ENCODE results near the gene AGXT. TPM values are rescaled to one million over a fixed set of nuclear protein-coding genes. Genes with fewer than 3 reads are reported as not detected.
A peak's percentile ranks its signal among the peaks of the same experiment; 100 is the strongest.

The AGXT gene
- total and polyA plus RNA-seq, 2 of the 8 experiments (the other 6 are each of a cell fraction or from before 2014, with no cell fraction given): 0.03 TPM; not detected in 1

- H3K36me3 ChIP-seq (ENCODE audit: control insufficient read depth in 2 of 4, insufficient read depth in 4 of 4, low read length in 3 of 4): no peaks in the 10 kb centered on the region
- no peaks in the 10 kb centered on the region for H3K23me2 ChIP-seq (ENCODE audit: low read depth, low read length)
- H4K91ac ChIP-seq (replicated peaks; ENCODE audit: insufficient read length, low read length): peak within 1 kb of the TSS; percentile 30
- H3K79me1 ChIP-seq (ENCODE audit: low read depth, low read length): no peaks in the 10 kb centered on the region
- no peak within 1 kb of the TSS for H3K23ac ChIP-seq (ENCODE audit: insufficient read length)
- H3K4me1 ChIP-seq (replicated peaks in 1 of 4; ENCODE audit: control insufficient read depth in 3 of 4, insufficient read depth in 4 of 4, low read length in 3 of 4): 0 out of 7 replicates have a peak, but pooled peaks cover 0 to 2% (median 0%) of the 10 kb centered on the region in 4 experiments
- H2BK5ac ChIP-seq (ENCODE audit: low read depth, low read length): peak within 1 kb of the TSS; percentile 26; the same call in 1 of the 2 replicates
- no peak within 1 kb of the TSS for H3K4me2 ChIP-seq (ENCODE audit: insufficient read depth in 1 of 2, low read depth in 2 of 2, low read length in 2 of 2)
- H3K4ac ChIP-seq (replicated peaks; ENCODE audit: insufficient read length, low read depth, low read length): no peak within 1 kb of the TSS
- 80% methylated on average over 24 of the region's 24 CpGs; no CpG with 5 or more reads in 1 of the 2 experiments for WGBS, 2 experiments (ENCODE audit: extremely low coverage in 1 of 2, insufficient coverage in 1 of 2, insufficient read length in 1 of 2, insufficient replicate concordance in 2 of 2, low coverage in 1 of 2, low lambda C conversion rate in 2 of 2, missing lambda C conversion rate in 1 of 2)
- peak within 1 kb of the TSS; percentile 50; the same call in 1 of the 2 replicates for H2BK12ac ChIP-seq (ENCODE audit: low read depth, low read length)
- no peak within 1 kb of the TSS for H2BK20ac ChIP-seq (ENCODE audit: low read length)
- peak within 1 kb of the TSS; percentile 78; the same call in 1 of the 2 replicates for H2AK5ac ChIP-seq (ENCODE audit: low read depth, low read length)
- 0 out of 2 replicates have a peak within 1 kb of the TSS, but pooled peaks have one; percentile 25 for H4K8ac ChIP-seq (ENCODE audit: extremely low read depth, insufficient read depth, low read length)
- no peak within 1 kb of the TSS for H3K4me3 ChIP-seq (ENCODE audit: extremely low read depth in 1 of 4, insufficient read depth in 2 of 4, low read depth in 3 of 4, low read length in 4 of 4)
- no peak within 1 kb of the TSS for H3K14ac ChIP-seq (ENCODE audit: insufficient read length)
- no peaks in the 10 kb centered on the region; a peak in 1 of 4 replicates for H3K9me3 ChIP-seq (ENCODE audit: insufficient read depth in 2 of 2, low read depth in 1 of 2, low read length in 1 of 2)
- POLR2A ChIA-PET (ENCODE audit: partially characterized antibody): no interaction called here
- no peak within 1 kb of the TSS for H2BK120ac ChIP-seq (replicated peaks; ENCODE audit: low read depth, low read length)
- no peak within 1 kb of the TSS for H2BK15ac ChIP-seq (ENCODE audit: low read length)
- DNase-seq (ENCODE audit: low read depth in 1 of 2, low spot score in 2 of 2) (peak in 1 of 2 experiments; percentile 23), FAIRE-seq (no peak)
- H3K9ac ChIP-seq (replicated peaks in 1 of 4; ENCODE audit: extremely low read depth in 1 of 4, low read depth in 3 of 4, low read length in 3 of 4): no peak within 1 kb of the TSS; a peak in 1 of 7 replicates
- CTCF ChIA-PET (ENCODE audit: partially characterized antibody): interaction anchor here (1.1 to 2.0 kb wide), 2 partner anchors 18 to 38 kb away, joined by 6 read pairs; no protein-coding TSS in a partner anchor
- no peak within 1 kb of the TSS for H3K18ac ChIP-seq (ENCODE audit: extremely low read depth, low read length)
- no peak within 1 kb of the TSS for H2AFZ ChIP-seq (ENCODE audit: low read length)
- peaks cover 0 to 2% of the 10 kb centered on the region in 2 experiments for H4K20me1 ChIP-seq (replicated peaks in 1 of 2; ENCODE audit: control insufficient read depth in 1 of 2, insufficient read depth in 2 of 2, low read length in 2 of 2)
- no peak within 1 kb of the TSS for H4K5ac ChIP-seq (ENCODE audit: insufficient read length, low read depth, low read length)
- no peaks in the 10 kb centered on the region for H3K79me2 ChIP-seq (ENCODE audit: control insufficient read depth in 1 of 2, insufficient read depth in 2 of 2, low read length in 2 of 2)
- no peak within 1 kb of the TSS for H3K56ac ChIP-seq (replicated peaks; ENCODE audit: insufficient read length, low read depth, low read length)
- no peak within 1 kb of the TSS for H3K27ac ChIP-seq (ENCODE audit: low read depth, low read length)
- no peaks in the 10 kb centered on the region for H3K27me3 ChIP-seq (replicated peaks in 1 of 4; ENCODE audit: control insufficient read depth in 3 of 4, extremely low read depth in 1 of 4, insufficient read depth in 3 of 4, low read length in 3 of 4)
- TF ChIP-seq HDAC6 (IDR thresholded peaks at IDR 0.05; ENCODE audit: low read depth, low read length) (no peak), HDAC2 (IDR thresholded peaks at IDR 0.05; ENCODE audit: borderline replicate concordance in 1 of 2, low read depth in 2 of 2, low read length in 2 of 2) (no peak), CREB1 (IDR thresholded peaks at IDR 0.05) (no peak), TEAD4 (IDR thresholded peaks at IDR 0.05; ENCODE audit: low read depth, low read length) (no peak), CEBPB (IDR thresholded peaks at IDR 0.05; ENCODE audit: low read depth, low read length) (no peak), USF2 (IDR thresholded peaks at IDR 0.05; ENCODE audit: low read length) (no peak), YY1 (IDR thresholded peaks at IDR 0.05; ENCODE audit: low read depth, low read length) (no peak), TCF12 (IDR thresholded peaks at IDR 0.05; ENCODE audit: low read depth, low read length) (no peak), BACH1 (IDR thresholded peaks at IDR 0.05; ENCODE audit: low read length) (no peak)
- TF ChIP-seq, protein P1, sequence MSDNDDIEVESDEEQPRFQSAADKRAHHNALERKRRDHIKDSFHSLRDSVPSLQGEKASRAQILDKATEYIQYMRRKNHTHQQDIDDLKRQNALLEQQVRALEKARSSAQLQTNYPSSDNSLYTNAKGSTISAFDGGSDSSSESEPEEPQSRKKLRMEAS (IDR thresholded peaks at IDR 0.05): no peak
- TF ChIP-seq, protein P2, sequence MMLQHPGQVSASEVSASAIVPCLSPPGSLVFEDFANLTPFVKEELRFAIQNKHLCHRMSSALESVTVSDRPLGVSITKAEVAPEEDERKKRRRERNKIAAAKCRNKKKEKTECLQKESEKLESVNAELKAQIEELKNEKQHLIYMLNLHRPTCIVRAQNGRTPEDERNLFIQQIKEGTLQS (IDR thresholded peaks at IDR 0.05; ENCODE audit: insufficient read depth, low read depth, low read length): no peak
These were observed 27.2 kb downstream of the AGXT start, which contains the start of gene MAB21L4 for GRCh38 chr2:240895656-240896388. Gene MAB21L4, minus strand, starts transcription at chr2:240896156. Its CDS starts 159 bp downstream, at chr2:240895997.

All from H1 (cell line).